ENCODE measurements around the gene PAN3. TPM values are rescaled to one million over a fixed set of nuclear protein-coding genes. Genes with fewer than 3 reads are reported as not detected.

Gene PAN3
- total and polyA plus RNA-seq, 2 donors: 13.5 to 53.3 TPM

DNA sequence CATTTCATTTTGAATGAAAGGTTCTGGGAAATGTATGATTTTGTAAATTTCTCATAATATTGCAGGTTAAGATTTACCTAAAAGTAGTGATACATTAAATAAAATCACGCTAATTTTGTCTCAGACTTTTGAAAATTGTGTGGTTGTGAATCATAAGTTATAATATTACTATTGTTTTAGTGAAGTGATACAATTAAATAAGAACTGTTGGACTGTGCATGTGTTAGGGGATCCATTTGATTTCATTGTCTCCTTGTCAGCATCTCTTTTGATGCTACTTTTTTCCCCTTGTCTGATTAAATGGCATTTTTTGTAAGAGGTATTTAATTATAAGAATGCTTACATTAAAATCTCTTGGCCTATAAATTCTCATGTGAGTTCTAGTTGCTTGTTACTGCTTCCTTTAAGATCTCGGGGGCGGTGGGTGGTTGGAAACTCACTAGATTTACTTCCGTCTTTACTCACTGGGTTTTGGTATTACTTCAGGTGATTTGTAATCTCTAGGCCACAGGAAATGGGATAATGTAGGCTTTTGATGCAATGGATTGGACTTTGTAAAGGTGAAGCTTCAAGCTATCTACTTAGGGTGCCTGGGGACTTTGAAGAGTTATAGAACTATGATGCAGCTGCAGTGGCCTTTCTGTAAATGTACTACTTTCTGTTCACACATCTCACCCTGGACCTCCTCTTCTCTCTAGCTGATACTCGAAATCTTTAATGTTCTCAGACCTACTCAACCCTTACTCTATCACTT is 66.5 kb downstream of the PAN3 start:
- 93% methylated on average over 5 of the region's 5 CpGs for WGBS
- Histone ChIP-seq H3K4me3 (ENCODE audit: low read depth, low read length) (no peak overlapping the region), H3K4me1 (ENCODE audit: insufficient read depth) (no peaks in the 10 kb centered on the region), H3K27ac (ENCODE audit: low read depth) (no peak overlapping the region), H3K36me3 (ENCODE audit: insufficient read depth) (peaks cover 2% of the 10 kb centered on the region)
- no peak for DNase-seq (ENCODE audit: extremely low spot score)

DNA sequence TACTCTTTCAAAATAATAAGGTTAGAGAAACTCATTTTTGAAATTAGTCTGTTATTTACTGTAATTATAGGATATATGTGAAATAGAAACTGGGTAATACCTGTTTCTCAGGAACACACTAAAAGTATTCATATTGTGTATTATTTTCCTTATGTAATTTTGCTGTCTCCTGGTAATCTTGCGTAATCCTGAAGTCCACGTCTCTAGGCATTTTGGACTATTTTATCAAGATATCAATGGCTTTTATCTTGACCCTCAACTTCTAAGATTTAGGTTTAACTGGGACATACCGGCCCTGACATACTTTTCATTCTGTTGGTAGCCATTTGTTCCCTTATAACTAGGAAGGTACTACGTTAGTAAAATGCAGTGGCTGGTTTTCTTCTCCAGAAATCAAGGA is 80.3 kb downstream of the PAN3 start:
- Histone ChIP-seq H3K27ac (ENCODE audit: low read depth) (no peak overlapping the region), H3K4me1 (ENCODE audit: insufficient read depth) (no peaks in the 10 kb centered on the region), H3K36me3 (ENCODE audit: insufficient read depth) (no peaks in the 10 kb centered on the region), H3K4me3 (ENCODE audit: low read depth, low read length) (no peak overlapping the region)
- DNase-seq (ENCODE audit: extremely low spot score): no peak
- WGBS: 85% methylated on average over 4 of the region's 4 CpGs

DNA sequence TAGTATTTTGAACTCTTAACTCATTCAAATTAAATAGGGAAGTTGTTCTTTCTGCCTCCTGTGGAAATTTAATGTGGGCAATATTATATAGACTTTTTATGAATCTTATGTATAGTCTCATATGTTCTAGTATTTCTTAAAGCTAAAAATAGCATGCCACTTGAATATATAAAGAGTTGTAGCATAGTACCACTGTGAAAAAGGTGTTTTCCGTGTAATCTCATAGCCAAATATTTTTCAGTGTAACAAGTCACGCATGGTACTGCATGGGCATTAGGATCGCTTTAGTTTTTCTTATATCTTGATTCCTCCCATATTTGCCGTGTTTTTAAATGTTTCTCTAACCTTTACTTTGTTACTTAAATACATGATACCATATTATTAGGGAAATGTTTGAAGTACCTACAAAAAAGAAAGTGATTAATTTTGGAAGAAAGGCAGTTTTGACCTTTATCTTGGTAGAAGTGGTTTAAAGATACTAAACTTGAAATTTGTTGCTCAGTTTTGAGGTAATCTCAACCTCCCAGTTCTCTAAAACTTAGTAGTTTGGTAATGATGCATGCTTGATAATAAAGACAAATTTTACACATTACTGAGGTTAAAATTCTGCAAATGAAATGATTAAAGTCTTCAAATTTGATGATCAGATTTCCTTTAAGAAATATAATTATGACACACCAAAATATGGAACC is 81.2 kb downstream of the PAN3 start:
- no peak for DNase-seq (ENCODE audit: extremely low spot score)
- no peak overlapping the region for H3K27ac ChIP-seq (ENCODE audit: low read depth)
- H3K4me1 ChIP-seq (ENCODE audit: insufficient read depth): no peaks in the 10 kb centered on the region
- no peaks in the 10 kb centered on the region for H3K36me3 ChIP-seq (ENCODE audit: insufficient read depth)
- H3K4me3 ChIP-seq (ENCODE audit: low read depth, low read length): no peak overlapping the region
- WGBS: 97% methylated on average over 4 of the region's 4 CpGs

- Histone ChIP-seq H3K4me3 (ENCODE audit: low read depth, low read length) (no peak overlapping the region), H3K27ac (ENCODE audit: low read depth) (no peak overlapping the region), H3K4me1 (ENCODE audit: insufficient read depth) (no peaks in the 10 kb centered on the region), H3K36me3 (ENCODE audit: insufficient read depth) (no peaks in the 10 kb centered on the region)
- no peak for DNase-seq (ENCODE audit: extremely low spot score)
- 98% methylated on average over 4 of the region's 4 CpGs for WGBS
Measured at GRCh38 chr13:28220166-28220565, 81.8 kb downstream of the PAN3 start.

DNA sequence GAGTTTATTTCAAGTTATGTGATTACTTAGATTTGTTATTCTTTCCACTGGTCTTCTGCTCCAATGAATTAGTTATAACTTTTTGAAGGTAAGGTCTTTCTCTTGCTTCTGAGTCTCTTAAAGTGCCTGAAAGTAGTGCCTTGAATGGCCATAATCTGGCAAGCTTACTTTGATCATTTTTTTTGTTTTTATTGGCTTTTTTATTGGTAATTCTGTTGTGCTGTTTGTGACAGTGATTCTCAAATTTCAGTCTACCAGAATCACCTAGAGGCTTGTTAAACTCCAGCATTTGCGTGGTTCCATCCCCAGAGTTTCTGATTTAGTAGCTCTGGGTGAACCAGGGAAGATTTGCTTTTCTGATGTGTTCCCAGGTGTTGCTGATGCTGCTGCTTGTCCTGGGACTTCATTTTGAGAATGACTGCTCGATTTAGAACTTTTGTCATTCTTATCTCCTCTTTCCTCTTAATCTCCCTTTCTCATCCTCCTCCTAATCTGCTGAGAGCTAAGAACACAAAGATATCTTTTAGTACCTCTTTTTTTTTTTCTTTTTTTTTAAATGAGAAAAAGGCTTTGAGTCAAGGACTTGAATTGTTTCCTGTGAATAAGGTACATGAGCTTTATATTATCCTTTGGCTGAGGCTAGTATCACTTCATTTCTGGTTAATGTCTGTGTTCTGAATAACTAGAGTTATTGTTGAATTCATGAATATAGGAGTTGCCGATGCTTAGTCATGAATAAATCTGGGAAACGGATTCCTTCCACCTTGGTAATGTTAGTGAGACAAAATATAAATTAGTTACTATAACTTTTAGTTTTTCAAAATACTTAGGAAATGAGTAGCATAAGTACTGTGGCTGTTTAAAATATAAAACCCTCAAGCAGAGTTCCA is 91.4 kb downstream of the PAN3 start:
- Histone ChIP-seq H3K27ac (ENCODE audit: low read depth) (no peak overlapping the region), H3K36me3 (ENCODE audit: insufficient read depth) (no peaks in the 10 kb centered on the region), H3K4me1 (ENCODE audit: insufficient read depth) (no peaks in the 10 kb centered on the region), H3K4me3 (ENCODE audit: low read depth, low read length) (no peak overlapping the region)
- DNase-seq (ENCODE audit: extremely low spot score): no peak
- WGBS: 78% methylated on average over 4 of the region's 4 CpGs

GRCh38 chr13:28231642-28232041 is 93.3 kb downstream of the PAN3 start:
- DNase-seq (ENCODE audit: extremely low spot score): no peak
- over 99% methylated on average over 3 of the region's 3 CpGs for WGBS
- Histone ChIP-seq H3K27ac (ENCODE audit: low read depth) (no peak overlapping the region), H3K4me3 (ENCODE audit: low read depth, low read length) (no peak overlapping the region), H3K36me3 (ENCODE audit: insufficient read depth) (no peaks in the 10 kb centered on the region), H3K4me1 (ENCODE audit: insufficient read depth) (no peaks in the 10 kb centered on the region)

DNA sequence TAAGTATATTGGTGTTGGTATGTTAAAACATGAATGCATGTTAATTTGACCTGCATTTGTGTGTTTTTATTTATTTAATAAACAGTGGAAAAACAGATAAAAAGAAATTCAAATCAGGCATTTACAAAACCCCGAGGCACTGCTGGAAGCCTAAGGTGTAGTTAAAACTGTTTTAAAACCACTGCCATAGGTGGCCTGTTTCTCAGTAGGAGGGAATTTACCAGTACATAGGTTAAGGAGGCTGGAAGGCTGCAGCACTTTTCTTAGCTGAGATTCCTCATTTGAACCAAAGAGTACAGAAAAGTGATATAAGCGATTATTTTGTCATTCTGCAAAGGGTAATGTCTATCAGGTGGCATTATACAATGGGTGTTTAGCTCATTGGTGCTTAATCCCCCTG is 99.6 kb downstream of the PAN3 start:
- 81% methylated on average over 2 of the region's 2 CpGs for WGBS

GRCh38 chr13:28239374-28239773 is 101.0 kb downstream of the PAN3 start:
- H3K4me1 ChIP-seq (ENCODE audit: insufficient read depth): no peaks in the 10 kb centered on the region
- no peak overlapping the region for H3K4me3 ChIP-seq (ENCODE audit: low read depth, low read length)
- 53% methylated on average over 2 of the region's 2 CpGs for WGBS
- no peak overlapping the region for H3K27ac ChIP-seq (ENCODE audit: low read depth)
- DNase-seq (ENCODE audit: extremely low spot score): no peak
- no peaks in the 10 kb centered on the region for H3K36me3 ChIP-seq (ENCODE audit: insufficient read depth)

More for the DNA sequence above, 99.6 kb downstream of the PAN3 start:
- no peaks in the 10 kb centered on the region for H3K36me3 ChIP-seq (ENCODE audit: insufficient read depth)
- H3K27ac ChIP-seq (ENCODE audit: low read depth): no peak overlapping the region
- DNase-seq (ENCODE audit: extremely low spot score): no peak
- no peaks in the 10 kb centered on the region for H3K4me1 ChIP-seq (ENCODE audit: insufficient read depth)
- no peak overlapping the region for H3K4me3 ChIP-seq (ENCODE audit: low read depth, low read length)

DNA sequence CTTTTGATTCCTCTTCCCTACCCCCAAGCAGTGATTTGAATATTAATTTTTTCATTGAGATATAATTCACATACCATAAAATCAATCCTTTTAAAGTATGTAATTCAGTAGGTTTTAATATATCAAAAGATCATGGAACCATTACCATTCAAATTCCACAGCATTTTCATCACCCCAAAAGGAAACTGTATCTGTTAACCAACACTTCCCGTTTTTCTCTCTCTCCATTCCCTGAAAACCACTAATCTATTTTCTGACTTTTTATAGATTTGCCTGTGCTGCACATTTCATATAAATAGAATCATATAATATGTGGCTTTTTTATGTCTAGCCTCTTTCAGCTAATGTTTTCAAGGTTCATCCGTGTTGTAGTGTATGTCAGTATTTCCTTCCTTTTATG is 107.1 kb downstream of the PAN3 start:
- Histone ChIP-seq H3K27ac (ENCODE audit: low read depth) (no peak overlapping the region), H3K4me1 (ENCODE audit: insufficient read depth) (no peaks in the 10 kb centered on the region), H3K4me3 (ENCODE audit: low read depth, low read length) (no peak overlapping the region), H3K36me3 (ENCODE audit: insufficient read depth) (no peaks in the 10 kb centered on the region)
- WGBS: 94% methylated on average over 2 of the region's 2 CpGs
- DNase-seq (ENCODE audit: extremely low spot score): no peak

GRCh38 chr13:28246891-28247290 is 108.5 kb downstream of the PAN3 start:
- Histone ChIP-seq H3K27ac (ENCODE audit: low read depth) (no peak overlapping the region), H3K4me1 (ENCODE audit: insufficient read depth) (no peaks in the 10 kb centered on the region), H3K4me3 (ENCODE audit: low read depth, low read length) (no peak overlapping the region), H3K36me3 (ENCODE audit: insufficient read depth) (no peaks in the 10 kb centered on the region)
- no peak for DNase-seq (ENCODE audit: extremely low spot score)
- 91% methylated on average over 2 of the region's 2 CpGs for WGBS

- DNase-seq (ENCODE audit: extremely low spot score): no peak
- WGBS: 41% methylated on average over 1 of the region's 1 CpG
- Histone ChIP-seq H3K27ac (ENCODE audit: low read depth) (no peak overlapping the region), H3K4me3 (ENCODE audit: low read depth, low read length) (no peak overlapping the region), H3K36me3 (ENCODE audit: insufficient read depth) (no peaks in the 10 kb centered on the region), H3K4me1 (ENCODE audit: insufficient read depth) (no peaks in the 10 kb centered on the region)
Measured at GRCh38 chr13:28248080-28248479, 109.7 kb downstream of the PAN3 start.

DNA sequence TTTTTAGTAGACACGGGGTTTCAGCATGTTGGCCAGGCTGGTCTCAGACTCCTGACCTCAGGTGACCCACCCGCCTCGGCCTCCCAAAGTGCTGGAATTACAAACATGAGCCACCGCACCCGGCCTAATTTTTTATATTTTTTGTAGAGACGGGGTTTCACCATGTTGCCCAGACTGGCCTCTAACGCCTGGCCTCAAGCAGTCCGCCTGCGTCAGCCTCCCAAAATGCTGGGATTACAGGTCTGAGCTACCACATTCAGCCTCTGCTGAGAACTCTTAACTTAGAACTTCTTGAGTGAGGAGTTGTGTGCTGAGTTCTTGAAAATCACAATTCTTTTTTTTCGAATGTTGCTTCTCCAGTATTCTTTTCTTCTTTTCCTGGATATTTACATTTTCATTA is 112.2 kb downstream of the PAN3 start:
- Histone ChIP-seq H3K4me3 (ENCODE audit: low read depth, low read length) (no peak overlapping the region), H3K4me1 (ENCODE audit: insufficient read depth) (no peaks in the 10 kb centered on the region), H3K36me3 (ENCODE audit: insufficient read depth) (no peaks in the 10 kb centered on the region), H3K27ac (ENCODE audit: low read depth) (no peak overlapping the region)
- 89% methylated on average over 10 of the region's 10 CpGs for WGBS
- DNase-seq (ENCODE audit: extremely low spot score): no peak

DNA sequence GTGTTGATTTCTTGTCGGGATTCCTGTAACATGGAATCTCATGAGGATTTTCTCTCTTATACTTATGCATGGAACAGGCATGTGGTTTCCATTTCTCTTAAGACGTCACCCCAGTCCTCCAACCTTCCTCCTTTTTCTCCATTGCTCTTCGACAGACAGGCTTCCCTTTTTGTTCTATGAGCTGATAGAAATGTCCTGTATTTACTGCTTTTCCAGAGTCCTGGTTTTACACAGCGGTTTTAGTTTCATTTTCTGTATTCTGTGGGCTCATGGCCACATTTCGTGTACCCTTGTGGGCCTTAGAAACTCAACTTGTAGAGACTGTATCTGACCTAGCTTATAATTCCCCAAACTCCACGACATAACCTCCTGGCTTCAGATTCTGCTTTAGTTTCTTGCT is 113.1 kb downstream of the PAN3 start:
- 89% methylated on average over 6 of the region's 6 CpGs for WGBS
- H3K27ac ChIP-seq (ENCODE audit: low read depth): no peak overlapping the region
- DNase-seq (ENCODE audit: extremely low spot score): no peak
- no peaks in the 10 kb centered on the region for H3K4me1 ChIP-seq (ENCODE audit: insufficient read depth)
- H3K36me3 ChIP-seq (ENCODE audit: insufficient read depth): no peaks in the 10 kb centered on the region
- H3K4me3 ChIP-seq (ENCODE audit: low read depth, low read length): no peak overlapping the region

DNA sequence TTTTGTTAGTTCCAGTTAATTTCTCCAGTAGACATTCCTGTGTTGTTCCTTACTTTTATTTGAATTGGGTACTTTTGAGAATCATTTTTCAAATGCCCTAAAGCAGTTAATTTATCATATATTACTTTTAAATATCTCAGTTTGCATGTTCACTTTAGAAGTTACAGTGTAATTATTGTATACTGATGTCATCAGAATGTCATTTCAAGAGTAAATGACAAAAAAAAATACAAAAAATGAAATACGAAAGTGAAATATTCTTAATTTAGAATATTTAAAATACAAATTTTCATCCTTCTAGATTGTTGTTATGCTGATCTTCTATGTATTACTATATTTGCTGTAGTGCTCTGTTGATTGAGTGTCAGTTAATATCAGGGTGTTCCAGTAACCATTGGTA is 114.2 kb downstream of the PAN3 start:
- 95% methylated on average over 1 of the region's 1 CpG for WGBS
- Histone ChIP-seq H3K27ac (ENCODE audit: low read depth) (no peak overlapping the region), H3K4me1 (ENCODE audit: insufficient read depth) (no peaks in the 10 kb centered on the region), H3K36me3 (ENCODE audit: insufficient read depth) (no peaks in the 10 kb centered on the region), H3K4me3 (ENCODE audit: low read depth, low read length) (no peak overlapping the region)
- DNase-seq (ENCODE audit: extremely low spot score): no peak
